Choroid plexus epithelial cell (primary cell): ENCODE data around the gene CCDC88C.
"Not testable (repeated sequence)": the region's sequence is repeated elsewhere in the genome, so short reads cannot be mapped to it uniquely, and the experiment has no call there.

Experiments
- DNase-seq: peaks from one replicate; pipeline ENCODE4 v3.0.0-alpha.2; 2010; ENCODE audit warnings: low read depth
- H3K4me3 ChIP-seq: 2 replicates; pipeline ENCODE4 v1.5.1; 2011; ENCODE audit warnings: low read depth, mild to moderate bottlenecking, control low read depth, low read length, moderate library complexity
- TF ChIP-seq, protein P1 (sequence below): conservative IDR thresholded peaks from 2 replicates; pipeline ENCODE4 v1.5.1; 2011; ENCODE audit warnings: low read depth, mild to moderate bottlenecking, control low read depth, inconsistent platforms, low read length, moderate library complexity

Gene CCDC88C

DNA sequence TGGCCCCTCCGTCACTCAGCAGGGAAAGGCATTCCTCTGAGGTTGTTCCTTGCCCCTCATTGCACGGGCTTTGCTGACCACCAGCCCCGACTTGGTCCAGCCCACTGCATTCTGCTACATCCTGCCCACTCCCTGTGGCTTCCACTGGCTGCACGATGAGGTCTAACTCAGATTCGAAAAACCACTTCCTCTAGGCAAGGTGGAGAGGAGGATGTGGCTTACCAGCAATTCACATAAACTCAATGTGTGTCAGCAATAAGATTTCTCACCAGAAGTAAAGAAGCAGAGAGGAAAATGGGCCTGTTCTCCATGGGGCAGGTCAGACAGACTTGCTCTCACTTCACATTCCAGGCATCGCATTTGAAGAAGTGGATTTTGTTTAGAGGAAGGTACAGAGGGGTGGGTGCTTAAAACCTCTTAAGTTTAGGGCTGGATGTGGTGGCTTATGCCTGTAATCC lies 187.8 kb downstream of the CCDC88C start:
- TF ChIP-seq, protein P1, sequence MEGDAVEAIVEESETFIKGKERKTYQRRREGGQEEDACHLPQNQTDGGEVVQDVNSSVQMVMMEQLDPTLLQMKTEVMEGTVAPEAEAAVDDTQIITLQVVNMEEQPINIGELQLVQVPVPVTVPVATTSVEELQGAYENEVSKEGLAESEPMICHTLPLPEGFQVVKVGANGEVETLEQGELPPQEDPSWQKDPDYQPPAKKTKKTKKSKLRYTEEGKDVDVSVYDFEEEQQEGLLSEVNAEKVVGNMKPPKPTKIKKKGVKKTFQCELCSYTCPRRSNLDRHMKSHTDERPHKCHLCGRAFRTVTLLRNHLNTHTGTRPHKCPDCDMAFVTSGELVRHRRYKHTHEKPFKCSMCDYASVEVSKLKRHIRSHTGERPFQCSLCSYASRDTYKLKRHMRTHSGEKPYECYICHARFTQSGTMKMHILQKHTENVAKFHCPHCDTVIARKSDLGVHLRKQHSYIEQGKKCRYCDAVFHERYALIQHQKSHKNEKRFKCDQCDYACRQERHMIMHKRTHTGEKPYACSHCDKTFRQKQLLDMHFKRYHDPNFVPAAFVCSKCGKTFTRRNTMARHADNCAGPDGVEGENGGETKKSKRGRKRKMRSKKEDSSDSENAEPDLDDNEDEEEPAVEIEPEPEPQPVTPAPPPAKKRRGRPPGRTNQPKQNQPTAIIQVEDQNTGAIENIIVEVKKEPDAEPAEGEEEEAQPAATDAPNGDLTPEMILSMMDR, result no peak
- H3K4me3 ChIP-seq, result no peak overlapping the region

GRCh38 chr14:91229005-91229382 lies 188.6 kb downstream of the CCDC88C start:
- no peak overlapping the region for H3K4me3 ChIP-seq
- DNase-seq, result no peak
- TF ChIP-seq, protein P1, result no peak

More for the DNA sequence above, 187.8 kb downstream of the CCDC88C start:
- DNase-seq, result peak; percentile 30

- TF ChIP-seq, protein P1, result no peak
- H3K4me3 ChIP-seq, result no peak overlapping the region
- peak; percentile 35 for DNase-seq
Measured at GRCh38 chr14:91228112-91229004, 189.3 kb downstream of the CCDC88C start.

DNA sequence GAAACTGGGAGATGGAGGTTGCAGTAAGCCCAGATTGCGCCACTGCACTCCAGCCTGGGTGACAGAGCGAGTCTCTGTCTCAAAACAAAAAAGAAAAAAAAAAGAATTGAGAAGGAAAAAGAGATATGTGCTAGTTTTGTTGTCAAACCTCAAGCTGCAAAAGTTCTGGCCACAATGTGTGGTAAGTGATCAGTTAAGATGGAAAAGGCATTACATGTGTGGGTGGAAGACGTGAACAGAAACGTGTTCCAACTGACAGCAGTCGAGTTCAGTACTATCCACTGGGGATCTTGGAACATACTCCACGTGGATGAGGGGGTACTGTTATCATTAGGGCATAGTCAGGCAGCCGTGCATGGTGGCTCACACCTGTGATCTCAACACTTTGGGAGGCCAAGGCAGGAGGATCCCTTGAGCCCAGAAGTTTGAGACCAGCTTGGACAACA lies 190.4 kb downstream of the CCDC88C start:
- TF ChIP-seq, protein P1, result no peak
- no peak for DNase-seq

DNA sequence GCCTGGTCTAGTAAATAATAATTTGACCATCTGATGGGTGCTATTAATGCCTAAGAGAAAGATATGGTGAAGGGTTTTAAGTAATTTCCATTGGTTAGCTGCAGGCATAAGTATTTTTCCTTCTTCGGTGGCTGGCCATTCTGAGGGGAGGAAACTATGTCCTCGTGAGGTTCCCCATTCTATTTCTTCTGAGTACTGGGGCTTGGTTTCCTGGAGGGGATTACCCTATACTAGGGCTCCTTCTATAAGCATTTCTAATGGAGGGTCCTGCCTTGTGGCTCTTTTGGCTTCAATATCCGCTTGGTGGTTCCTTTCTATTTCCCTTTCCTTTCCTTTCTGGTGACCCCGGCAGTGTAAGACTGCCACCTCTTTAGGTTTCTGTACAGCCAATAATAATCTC lies 191.3 kb downstream of the CCDC88C start:
- H3K4me3 ChIP-seq, DNase-seq: not testable (repeated sequence)

More for the DNA sequence above, 190.4 kb downstream of the CCDC88C start:
- no peak overlapping the region for H3K4me3 ChIP-seq

DNA sequence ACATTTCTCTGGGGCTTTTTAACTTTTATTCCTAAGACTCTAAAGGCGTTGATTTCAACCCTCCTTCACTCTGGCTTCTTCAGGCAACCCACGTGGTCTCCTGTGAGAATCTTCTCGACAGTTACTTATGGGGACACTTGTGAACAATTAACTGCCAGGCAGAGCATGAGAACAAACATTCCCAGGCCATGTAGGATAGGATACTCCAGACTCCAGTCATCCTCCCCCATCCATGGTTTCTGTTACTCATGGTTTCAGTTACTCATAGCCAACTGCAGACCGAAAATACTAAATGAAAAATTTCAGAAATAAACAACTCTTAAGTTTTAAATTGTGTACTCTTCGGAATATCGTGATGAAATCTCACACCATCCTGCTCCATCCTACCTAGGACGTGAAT lies 192.6 kb downstream of the CCDC88C start:
- DNase-seq, result no peak
- TF ChIP-seq, protein P1, result no peak
- H3K4me3 ChIP-seq, result no peak overlapping the region

- TF ChIP-seq, protein P1, result no peak
- no peak overlapping the region for H3K4me3 ChIP-seq
- no peak for DNase-seq
Measured at GRCh38 chr14:91223028-91223783, 194.4 kb downstream of the CCDC88C start.
